ENCODE results near the gene BAX.

BAX gene

DNA sequence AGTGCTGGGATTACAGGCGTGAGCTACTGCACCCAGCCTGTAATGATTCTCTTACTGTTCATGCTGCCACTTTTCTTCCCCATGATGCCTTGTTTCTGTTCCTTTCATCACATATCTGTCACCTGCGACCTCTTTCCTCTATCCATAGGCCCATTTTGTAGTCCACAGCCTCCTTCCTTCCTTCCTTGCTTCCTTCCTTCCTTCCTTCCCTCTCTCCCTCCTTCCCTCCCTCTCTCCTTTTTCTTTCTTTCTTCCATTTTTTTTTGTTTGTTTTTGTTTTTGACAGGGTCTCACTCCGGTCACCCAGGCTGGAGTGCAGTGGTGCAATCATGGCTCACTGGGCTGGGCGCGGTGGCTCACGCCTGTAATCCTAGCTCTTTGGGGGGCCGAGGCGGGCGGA is 34.2 kb downstream of the BAX start:
- no peak for DNase-seq

DNA sequence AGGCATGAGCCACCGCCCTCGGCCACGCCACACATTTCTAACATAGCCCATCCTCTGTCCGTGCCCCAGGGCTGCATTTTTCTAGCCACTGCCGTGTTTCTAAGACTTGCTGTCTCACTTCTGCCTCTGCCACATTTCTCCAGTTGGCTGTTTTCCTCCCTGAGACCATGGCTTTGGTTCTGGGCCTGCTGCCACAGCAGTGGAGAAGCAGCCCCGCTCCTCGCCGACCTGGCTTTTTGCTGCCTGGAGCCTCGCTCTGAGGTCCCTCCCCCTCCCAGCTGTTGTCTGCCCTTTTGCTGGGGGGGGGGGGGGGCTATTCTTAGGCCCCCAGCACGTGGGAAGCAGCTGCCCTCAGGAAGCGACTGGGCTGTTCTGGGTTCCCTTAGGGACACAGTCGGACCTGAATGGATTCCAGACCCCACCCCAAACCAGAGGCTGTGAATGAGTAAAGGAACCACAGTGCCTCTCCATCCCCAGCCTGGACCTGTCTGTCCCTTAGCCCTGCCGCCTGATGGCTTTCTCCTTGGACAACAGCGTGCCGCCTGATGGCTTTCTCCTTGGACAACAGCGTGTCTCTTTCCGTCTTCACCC is 35.1 kb downstream of the BAX start:
- no peak for DNase-seq

DNA sequence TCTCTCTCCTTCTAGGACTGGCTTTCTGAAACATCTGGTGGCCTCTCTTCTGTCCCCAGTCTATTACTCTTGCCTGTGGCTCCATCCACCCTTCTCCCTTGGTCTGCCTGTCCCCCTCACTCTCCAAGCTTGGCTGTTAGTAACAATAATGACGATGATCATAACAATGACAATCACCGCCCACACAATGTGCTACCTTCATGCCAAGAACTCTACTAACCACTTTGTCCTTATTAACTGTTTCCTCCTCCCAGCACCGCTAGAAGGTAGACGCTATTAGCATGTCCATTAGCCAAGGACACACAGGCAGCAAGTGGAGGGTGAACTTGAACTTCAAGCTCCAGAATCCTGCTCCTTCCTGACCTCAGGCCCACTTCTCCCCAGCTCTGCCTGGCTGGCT is 35.7 kb downstream of the BAX start:
- no peak for DNase-seq

DNA sequence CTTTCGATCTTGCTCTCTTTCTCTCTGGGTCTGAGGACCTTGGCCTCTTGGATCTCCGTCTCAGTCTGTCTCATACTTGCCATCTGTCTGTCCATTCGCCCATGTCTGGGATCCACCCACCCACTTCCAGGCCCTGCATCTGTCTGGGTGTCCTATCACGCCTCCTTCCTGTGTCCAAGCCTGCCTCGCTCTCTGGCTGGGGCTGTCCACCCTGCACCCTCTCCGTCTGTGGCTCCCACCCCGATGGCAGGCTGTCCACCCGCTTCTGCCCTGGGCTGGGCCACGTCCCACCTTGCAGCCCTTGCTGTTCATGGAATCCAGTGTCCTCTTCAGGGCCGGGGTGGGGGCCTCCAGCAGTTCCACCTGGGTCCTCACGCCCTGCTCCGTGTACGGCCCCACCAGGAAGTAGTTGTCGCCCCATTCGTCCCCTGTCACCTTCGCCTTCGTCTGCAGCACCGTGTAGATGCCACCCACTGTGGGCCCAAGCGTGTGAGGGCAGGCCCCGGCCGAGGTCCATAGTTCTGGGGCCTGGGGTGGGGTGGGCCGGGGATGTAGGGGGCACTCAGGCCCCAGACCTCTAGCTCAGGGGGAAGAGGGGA is 36.4 kb downstream of the BAX start:
- no peak for DNase-seq

DNA sequence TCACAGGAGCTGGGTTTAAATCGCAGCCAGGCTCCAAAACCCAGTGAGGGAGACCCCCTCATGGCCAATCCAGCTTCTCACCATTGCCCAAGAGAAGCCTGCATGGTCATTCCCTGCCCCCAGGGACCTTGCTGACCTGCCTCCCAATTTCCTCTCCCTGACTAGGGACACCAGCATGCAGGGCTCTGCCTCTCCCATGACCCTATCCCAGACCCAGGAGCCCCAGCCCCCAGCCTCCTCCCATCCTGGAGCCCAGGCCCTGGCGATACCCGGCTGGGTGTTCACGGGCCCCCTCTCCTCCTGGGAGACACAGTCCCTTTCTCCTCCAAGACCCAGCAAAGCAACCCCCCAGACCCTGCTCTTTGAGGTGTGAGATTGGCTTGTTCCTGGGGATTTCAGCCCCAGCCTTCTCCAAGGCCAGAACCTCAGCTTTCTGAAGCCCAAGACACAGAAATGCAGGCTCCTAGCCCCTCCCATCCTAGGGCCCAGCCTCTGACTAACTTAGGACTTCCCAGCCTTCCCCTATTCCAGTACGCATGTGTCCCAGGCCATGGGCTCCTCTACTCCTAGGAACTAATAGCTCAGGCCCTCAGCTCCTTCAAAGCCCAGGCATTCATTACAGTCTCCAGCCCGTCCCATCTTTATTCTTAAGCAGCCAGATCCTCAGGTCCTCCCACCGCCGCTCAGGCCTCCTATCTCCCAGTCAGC is 37.4 kb downstream of the BAX start:
- no peak for DNase-seq

DNA sequence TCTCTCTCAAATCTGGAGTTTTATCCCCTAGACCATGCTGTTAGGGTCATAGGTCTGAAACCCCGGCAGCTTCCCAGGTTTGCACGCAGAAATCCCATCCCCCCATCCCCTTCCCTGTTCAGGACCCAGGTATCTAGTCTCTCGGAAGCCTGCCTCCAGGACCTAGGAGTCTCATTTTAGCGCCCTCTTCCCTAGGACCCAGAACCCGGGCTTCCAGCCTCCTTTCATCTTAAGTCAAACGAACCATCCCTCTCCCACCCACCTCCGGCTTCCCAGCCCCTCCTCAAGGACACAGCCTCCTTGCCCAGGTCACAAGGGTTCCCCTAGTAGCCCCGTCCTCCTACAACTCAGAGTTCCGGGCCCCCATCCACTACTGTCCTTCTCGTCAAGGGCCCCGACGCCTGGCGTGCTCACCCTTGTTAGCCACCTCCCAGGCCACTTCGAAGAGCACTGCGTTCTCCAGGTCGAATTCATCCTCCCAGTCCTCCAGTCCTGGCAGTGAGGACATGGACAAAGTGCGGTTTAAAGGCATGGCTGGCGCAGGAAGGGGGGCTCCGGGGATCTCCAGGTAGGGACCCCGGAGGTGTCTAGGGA is 38.0 kb downstream of the BAX start:
- no peak for DNase-seq

DNA sequence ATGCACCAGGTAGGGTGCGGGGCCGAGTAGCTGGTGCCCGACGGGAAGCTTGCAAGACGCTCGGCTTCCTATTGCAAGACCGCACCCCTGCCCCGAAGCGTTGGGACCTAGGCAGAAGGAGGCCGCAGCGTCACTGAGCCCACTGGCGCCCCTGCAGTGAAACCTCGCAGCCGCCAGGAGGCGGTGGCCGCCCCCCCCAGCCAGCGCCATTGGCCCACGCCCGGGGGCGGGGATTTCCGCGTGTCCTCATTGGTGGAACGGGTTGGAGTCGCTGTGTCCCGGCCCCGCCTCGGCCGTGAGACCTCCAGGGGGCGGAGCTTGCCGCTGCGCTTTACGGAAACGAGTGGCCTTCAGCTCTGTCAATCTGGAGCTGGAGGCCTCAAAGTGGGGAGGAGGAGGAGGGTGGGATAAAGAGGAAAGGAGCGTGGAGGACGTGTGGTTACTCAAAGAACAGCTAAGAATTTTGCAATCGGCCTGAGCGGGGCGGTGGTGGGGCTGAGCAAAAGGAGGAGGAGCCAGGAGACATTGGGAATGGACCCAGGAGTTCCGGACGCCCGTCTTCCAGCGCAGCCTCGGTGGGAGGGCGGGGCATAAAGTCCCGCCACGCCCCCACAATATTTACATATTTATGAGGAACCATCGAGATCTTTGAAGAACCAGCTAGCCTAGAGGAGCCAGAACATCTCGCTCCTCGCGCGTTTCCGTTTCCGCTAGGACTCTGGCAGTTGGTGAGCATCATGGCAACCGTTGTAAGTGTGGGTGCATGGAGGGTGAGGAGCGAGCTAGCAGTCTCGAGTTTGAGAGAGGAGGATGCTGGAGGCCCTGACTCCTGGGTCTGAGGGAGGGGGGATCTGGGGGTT is 38.7 kb downstream of the BAX start, which contains the start of the genes GYS1 and RUVBL2:
TSS of gene GYS1 (minus strand) at position 135 of the 860 bp plus-strand sequence. CDS start 197 bp downstream, outside the sequence.
TSS of gene RUVBL2 (plus strand) at position 713 of the 860 bp plus-strand sequence. CDS start at position 738, 25 bp downstream.
- DNase-seq, result peak; percentile 100

DNA sequence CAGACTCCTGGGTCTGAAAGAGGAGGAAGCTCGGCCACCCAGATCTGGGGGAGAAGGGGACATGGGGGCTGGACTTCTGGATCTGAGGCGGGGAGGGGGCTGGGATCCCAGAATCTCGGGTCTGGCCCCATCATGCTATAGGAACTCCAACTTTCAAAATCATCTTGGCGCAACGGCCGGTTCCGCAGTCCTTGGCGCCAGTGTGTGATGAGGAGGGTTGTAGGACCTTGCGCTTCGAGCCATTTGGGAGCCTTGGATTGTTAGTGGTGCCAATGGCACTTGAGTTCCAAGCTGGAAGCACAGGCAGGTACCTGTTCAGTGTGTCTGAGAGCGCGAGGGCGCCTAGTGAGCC is 39.3 kb downstream of the BAX start:
- DNase-seq, result no peak

DNA sequence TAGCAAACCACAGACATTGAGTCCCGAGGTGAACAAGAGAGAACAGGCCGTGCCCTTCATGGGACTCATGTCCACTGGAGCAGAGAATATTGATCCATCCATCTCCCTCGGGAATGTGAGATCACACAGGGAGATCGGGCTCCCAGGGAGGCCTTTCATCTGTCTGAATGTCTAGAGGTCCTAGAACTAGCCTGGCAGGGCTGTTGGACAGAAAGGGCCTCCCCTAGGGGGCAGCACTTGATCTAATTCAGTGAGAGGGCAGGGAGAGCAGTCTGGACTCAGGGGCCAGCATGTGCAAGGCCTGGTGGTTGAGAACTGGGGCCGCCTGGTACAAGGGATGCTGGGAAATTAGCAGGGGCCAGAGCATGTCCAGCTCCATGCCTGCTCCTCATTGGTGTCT is 43.3 kb downstream of the BAX start:
- DNase-seq, result peak; percentile 76

DNA sequence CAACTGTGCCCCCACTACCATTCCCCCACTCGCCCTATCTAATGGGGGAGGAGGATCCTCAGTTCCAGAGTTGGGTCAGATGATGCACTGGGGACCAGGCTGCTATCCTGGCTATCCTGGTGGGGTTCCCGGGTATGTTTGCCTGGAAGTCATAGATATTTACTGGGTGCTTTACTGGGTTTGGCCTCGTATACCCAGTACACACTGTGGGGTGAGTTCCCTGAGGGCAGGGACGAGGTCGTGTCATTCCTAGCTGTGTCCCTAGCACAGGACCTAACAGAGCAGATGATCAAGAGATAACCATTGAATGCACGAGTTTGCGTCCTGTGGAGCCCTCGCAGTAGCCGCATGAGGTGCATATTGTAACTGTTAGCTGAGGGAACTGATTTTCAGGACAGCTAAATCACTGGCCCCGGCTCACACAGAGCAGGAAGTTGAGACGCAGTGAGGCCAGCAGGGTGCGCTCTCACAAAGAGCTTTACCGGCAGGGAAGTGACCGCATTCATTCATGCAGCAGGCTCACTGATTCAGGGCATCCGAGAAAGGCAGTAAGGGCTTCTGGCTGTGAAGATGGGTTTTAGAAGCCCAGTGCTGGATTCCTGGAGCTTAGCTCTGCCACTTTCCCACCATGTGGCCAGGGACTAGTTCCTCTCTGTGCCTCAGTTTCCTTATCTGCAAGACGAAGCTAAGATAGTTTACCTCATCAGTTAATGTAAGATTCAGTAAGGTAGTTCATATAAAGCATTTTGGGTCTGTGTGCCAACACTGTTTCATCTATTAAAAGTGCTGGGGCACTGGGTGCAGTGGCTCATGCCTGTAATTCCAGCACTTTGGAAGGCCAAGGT is 45.0 kb downstream of the BAX start:
- peak; percentile 82 for DNase-seq

DNA sequence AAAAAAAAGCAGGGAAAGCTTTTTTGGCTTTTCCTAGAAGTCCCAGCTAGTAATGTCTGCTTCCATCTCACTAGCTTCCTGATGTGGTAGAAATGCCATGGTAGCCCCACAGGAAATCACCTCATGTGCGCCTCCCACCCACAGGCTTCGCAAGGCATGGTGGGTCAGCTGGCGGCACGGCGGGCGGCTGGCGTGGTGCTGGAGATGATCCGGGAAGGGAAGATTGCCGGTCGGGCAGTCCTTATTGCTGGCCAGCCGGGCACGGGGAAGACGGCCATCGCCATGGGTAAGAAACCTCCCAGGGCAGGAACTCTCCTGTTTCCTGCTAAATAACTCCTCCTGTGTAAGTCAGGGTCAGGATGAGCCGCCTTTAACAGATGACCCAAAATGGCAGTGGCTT is 49.5 kb downstream of the BAX start:
- no peak for DNase-seq

DNA sequence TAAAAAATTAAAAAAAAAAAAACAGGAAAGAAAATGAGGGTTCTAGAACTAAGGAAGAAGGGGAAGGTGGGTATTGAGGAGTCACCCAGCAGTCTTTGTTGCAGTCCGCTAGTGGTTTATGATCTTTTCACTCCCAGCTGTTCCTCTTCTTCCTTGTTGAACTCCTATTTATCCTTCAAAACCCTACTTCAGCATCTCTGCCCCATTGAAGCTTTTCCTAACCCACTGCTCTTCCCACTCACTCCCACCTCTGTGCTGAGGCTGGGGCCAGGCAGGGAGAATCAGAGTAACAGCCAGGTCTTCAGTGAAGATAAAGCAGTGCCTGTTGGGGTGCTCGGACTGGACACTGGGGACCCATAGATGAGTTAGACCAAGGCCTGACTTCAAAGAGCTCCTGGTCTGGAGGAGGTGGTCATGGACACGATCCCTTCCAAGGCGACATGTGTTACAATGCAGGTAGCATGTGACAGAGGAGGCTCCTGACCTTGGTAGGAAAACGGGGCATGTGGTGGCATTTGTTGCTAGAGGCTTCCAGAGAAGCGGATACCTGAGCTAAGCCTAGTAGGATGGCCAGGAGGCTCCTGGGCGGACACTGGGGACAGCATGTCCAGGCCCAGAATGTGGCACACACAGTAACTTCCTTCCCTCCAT is 50.4 kb downstream of the BAX start:
- DNase-seq, result no peak

DNA sequence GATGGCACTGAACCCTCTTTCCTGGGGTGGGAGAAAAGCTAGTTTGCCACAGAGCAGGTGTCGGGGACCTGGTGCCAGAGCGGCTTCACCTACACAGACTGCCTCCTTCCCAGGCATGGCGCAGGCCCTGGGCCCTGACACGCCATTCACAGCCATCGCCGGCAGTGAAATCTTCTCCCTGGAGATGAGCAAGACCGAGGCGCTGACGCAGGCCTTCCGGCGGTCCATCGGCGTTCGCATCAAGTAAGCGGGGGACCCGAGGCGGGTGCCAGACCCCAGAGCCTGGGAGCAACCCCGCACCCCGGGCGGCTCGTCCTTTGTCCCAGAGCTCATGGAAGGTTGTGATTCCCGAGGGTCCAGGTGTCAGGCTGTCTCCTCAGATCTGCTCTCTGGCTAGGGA is 52.2 kb downstream of the BAX start:
- DNase-seq, result no peak

DNA sequence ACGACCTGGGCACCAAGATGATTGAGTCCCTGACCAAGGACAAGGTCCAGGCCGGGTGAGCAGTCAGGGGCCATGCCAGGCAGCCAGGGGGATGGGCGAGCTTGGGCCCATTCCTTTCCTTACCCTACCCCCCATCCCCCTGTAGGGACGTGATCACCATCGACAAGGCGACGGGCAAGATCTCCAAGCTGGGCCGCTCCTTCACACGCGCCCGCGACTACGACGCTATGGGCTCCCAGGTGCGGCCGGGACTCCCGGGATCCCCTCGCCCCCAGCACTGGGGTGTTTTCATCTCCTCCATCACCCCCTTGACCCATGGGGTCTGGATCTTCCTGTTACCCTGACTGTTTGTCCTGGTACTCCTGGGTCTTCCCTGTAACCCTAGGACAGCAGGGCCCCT is 55.2 kb downstream of the BAX start:
- DNase-seq, result no peak

DNA sequence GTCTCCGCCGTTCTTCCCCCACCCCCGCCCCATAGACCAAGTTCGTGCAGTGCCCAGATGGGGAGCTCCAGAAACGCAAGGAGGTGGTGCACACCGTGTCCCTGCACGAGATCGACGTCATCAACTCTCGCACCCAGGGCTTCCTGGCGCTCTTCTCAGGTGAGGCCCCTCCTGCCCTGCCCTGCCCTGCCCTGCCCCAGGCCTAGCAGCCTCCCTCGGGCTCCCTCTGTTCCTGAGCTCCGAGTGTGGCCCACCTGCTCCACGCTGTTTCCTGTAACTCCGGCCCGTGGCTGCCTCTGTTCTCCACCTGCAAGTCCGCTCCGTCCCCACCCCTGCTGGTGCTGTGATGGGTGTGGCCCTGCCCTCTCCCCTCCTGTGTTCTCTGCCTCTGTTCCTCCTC is 55.8 kb downstream of the BAX start:
- DNase-seq, result no peak

DNA sequence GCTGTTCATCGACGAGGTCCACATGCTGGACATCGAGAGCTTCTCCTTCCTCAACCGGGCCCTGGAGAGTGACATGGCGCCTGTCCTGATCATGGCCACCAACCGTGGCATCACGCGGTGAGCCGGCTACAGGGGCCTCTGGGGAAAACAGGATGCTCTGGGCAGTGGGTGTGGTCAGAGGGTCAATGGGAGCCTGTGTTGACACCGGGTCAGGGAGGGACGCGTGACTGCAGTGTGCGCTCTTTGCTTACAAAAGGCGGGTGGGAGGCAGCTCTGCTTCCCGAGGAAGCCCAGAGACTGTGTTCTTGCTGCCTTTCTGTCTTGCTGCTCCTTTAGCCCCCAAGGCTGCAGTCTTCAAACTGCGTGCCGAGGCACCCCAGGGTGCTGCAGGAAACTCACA is 56.5 kb downstream of the BAX start:
- DNase-seq, result no peak

Data from activated CD4-positive, alpha-beta T cell treated with anti-CD3 and anti-CD28 coated beads for 48 hours (primary cell).